ENCODE measurements around the gene RBMS2.

DNA sequence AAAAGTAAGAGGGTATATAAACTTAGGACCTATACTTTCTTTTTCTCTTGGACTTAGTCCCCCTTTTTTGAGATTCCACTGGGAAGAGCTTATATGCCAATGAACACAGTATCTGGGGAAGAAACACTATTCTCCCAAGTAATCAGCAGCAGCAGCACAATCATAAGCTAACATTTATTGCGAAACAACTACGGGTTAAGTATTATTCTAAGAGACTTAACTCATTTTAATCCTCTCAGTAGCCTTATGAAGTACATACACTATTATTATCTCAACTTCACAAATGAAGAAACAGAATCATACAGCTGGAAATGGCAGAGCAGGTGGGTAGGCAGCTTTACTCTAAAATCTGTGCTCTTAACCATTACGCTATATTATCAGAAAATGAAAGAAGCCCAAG is 80.6 kb downstream of the RBMS2 start:
- TF ChIP-seq, protein P1, sequence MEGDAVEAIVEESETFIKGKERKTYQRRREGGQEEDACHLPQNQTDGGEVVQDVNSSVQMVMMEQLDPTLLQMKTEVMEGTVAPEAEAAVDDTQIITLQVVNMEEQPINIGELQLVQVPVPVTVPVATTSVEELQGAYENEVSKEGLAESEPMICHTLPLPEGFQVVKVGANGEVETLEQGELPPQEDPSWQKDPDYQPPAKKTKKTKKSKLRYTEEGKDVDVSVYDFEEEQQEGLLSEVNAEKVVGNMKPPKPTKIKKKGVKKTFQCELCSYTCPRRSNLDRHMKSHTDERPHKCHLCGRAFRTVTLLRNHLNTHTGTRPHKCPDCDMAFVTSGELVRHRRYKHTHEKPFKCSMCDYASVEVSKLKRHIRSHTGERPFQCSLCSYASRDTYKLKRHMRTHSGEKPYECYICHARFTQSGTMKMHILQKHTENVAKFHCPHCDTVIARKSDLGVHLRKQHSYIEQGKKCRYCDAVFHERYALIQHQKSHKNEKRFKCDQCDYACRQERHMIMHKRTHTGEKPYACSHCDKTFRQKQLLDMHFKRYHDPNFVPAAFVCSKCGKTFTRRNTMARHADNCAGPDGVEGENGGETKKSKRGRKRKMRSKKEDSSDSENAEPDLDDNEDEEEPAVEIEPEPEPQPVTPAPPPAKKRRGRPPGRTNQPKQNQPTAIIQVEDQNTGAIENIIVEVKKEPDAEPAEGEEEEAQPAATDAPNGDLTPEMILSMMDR (conservative IDR thresholded peaks at IDR 0.05): no peak
- TF ChIP-seq ZFX (IDR thresholded peaks at IDR 0.05): no peak
